PFSK-1 (cell line): ENCODE results near the gene QSOX1.

Experiments used
- FOXP2 ChIP-seq: optimal IDR thresholded peaks from 2 replicates; pipeline ENCODE3; 2011; ENCODE audit warnings: borderline replicate concordance, control low read depth, inconsistent platforms; ENCODE audit not compliant: insufficient read depth; ENCODE audit errors: extremely low read length, extremely low read depth
- POLR2AphosphoS5 ChIP-seq: IDR thresholded peaks from 2 replicates; pipeline ENCODE4 v1.6.1; 2012; ENCODE audit warnings: low read depth, mild to moderate bottlenecking, control low read depth, low read length, moderate library complexity
- SIN3A ChIP-seq: IDR thresholded peaks from 2 replicates; pipeline ENCODE4 v1.6.1; 2012; ENCODE audit warnings: mild to moderate bottlenecking, low read length, moderate library complexity, borderline replicate concordance; ENCODE audit not compliant: insufficient read depth
- TF ChIP-seq, protein P1 (sequence below), 2 experiments: IDR thresholded peaks; 2 replicates each; pipeline versions ENCODE4 v1.6.1 to v1.8.0; 2011 to 2012; ENCODE audit warnings: low read depth in 2 of 2, low read length in 2 of 2, control low read depth in 1 of 2, inconsistent platforms in 1 of 2, mild to moderate bottlenecking in 1 of 2, moderate library complexity in 1 of 2; ENCODE audit not compliant: insufficient read depth in 1 of 2

DNA sequence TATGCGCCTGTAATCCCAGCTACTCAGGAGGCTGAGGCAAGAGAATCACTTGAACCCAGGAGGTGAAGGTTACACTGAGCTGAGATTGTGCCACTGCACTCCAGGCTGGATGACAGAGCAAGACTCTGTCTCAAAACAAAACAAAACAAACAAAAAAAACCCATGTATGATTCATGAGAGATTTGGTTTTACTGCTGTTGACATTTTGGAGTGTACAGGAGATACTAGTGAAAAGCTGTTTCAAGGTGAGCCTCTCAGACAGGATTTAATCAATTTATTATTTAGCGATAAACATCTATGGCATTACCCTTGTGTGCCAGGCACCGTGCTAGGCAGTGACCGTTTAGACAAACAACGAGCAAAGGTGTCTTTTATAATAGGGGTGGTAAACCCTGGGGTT is 91.9 kb downstream of the QSOX1 start:
- TF ChIP-seq, protein P1, sequence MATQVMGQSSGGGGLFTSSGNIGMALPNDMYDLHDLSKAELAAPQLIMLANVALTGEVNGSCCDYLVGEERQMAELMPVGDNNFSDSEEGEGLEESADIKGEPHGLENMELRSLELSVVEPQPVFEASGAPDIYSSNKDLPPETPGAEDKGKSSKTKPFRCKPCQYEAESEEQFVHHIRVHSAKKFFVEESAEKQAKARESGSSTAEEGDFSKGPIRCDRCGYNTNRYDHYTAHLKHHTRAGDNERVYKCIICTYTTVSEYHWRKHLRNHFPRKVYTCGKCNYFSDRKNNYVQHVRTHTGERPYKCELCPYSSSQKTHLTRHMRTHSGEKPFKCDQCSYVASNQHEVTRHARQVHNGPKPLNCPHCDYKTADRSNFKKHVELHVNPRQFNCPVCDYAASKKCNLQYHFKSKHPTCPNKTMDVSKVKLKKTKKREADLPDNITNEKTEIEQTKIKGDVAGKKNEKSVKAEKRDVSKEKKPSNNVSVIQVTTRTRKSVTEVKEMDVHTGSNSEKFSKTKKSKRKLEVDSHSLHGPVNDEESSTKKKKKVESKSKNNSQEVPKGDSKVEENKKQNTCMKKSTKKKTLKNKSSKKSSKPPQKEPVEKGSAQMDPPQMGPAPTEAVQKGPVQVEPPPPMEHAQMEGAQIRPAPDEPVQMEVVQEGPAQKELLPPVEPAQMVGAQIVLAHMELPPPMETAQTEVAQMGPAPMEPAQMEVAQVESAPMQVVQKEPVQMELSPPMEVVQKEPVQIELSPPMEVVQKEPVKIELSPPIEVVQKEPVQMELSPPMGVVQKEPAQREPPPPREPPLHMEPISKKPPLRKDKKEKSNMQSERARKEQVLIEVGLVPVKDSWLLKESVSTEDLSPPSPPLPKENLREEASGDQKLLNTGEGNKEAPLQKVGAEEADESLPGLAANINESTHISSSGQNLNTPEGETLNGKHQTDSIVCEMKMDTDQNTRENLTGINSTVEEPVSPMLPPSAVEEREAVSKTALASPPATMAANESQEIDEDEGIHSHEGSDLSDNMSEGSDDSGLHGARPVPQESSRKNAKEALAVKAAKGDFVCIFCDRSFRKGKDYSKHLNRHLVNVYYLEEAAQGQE (IDR thresholded peaks at IDR 0.05; ENCODE audit: insufficient read depth in 1 of 2, low read depth in 2 of 2, low read length in 2 of 2), result no peak
- TF ChIP-seq POLR2AphosphoS5 (no peak), SIN3A (no peak), FOXP2 (no peak)
